MM.1S (cell line): ENCODE data around the gene ELF4.

ENCODE experiments used
- DNase-seq: peaks from one replicate; pipeline ENCODE4 v3.0.0-alpha.2; 2015
- H2AFZ ChIP-seq: fragments of 300-600 bp; sonication (generic); 2 replicates; pipeline ENCODE4 v1.6.0; 2016; ENCODE audit warnings: antibody characterized with exemption, low read length
- H3F3A ChIP-seq: fragments of 300-600 bp; sonication (generic); 2 replicates; pipeline ENCODE4 v1.6.1; 2016; ENCODE audit warnings: mild to moderate bottlenecking, antibody characterized with exemption, low read length, moderate library complexity, mixed read lengths; ENCODE audit not compliant: insufficient read depth
- H3K27ac ChIP-seq: fragments of 300-600 bp; sonication (generic); 2 replicates; pipeline ENCODE4 v1.5.1; 2016; ENCODE audit warnings: mild to moderate bottlenecking, low read length
- H3K27me3 ChIP-seq: fragments of 300-600 bp; sonication (generic); replicated peaks from 2 replicates; pipeline ENCODE4 v1.6.0; 2016; ENCODE audit warnings: low read length; ENCODE audit not compliant: insufficient read depth
- H3K36me3 ChIP-seq: fragments of 300-600 bp; sonication (generic); replicated peaks from 2 replicates; pipeline ENCODE4 v1.6.1; 2016; ENCODE audit warnings: mild to moderate bottlenecking, low read length, mixed read lengths; ENCODE audit not compliant: insufficient read depth
- H3K4me1 ChIP-seq: fragments of 300-600 bp; sonication (generic); 2 replicates; pipeline ENCODE4 v1.6.1; 2016; ENCODE audit warnings: low read length, mixed read lengths
- H3K4me2 ChIP-seq: fragments of 300-600 bp; sonication (generic); 2 replicates; pipeline ENCODE4 v1.6.0; 2016; ENCODE audit warnings: low read depth, low read length
- H3K4me3 ChIP-seq: fragments of 300-600 bp; sonication (generic); 2 replicates; pipeline ENCODE4 v1.5.1; 2016; ENCODE audit warnings: low read length, mixed read lengths
- H3K79me2 ChIP-seq: fragments of 300-600 bp; sonication (generic); 2 replicates; pipeline ENCODE4 v1.6.1; 2016; ENCODE audit warnings: mixed run types, low read length, mixed read lengths
- H3K9ac ChIP-seq: fragments of 300-600 bp; sonication (generic); 2 replicates; pipeline ENCODE4 v1.6.1; 2016; ENCODE audit warnings: low read length, mixed read lengths
- H3K9me2 ChIP-seq: fragments of 300-600 bp; sonication (generic); replicated peaks from 2 replicates; pipeline ENCODE4 v1.6.1; 2016; ENCODE audit warnings: mild to moderate bottlenecking, low read length, mixed read lengths; ENCODE audit not compliant: insufficient read depth
- H3K9me3 ChIP-seq: fragments of 300-600 bp; sonication (generic); replicated peaks from 2 replicates; pipeline ENCODE4 v1.6.1; 2016; ENCODE audit warnings: mild to moderate bottlenecking, low read length, mixed read lengths; ENCODE audit not compliant: insufficient read depth
- H4K20me1 ChIP-seq: fragments of 300-600 bp; sonication (generic); 2 replicates; pipeline ENCODE4 v1.6.1; 2016; ENCODE audit warnings: mild to moderate bottlenecking, low read length, moderate library complexity, mixed read lengths; ENCODE audit not compliant: insufficient read depth
- EZH2 ChIP-seq: fragments of 300-600 bp; sonication (generic); optimal IDR thresholded peaks from 2 replicates; pipeline ENCODE3; 2017; ENCODE audit warnings: low read depth, mild to moderate bottlenecking, antibody characterized with exemption, low read length, mixed read lengths
- EZH2phosphoT487 ChIP-seq: fragments of 300-600 bp; sonication (generic); IDR thresholded peaks from 2 replicates; pipeline ENCODE4 v1.6.1; 2018; ENCODE audit warnings: antibody characterized with exemption, low read length
- TF ChIP-seq, protein P1 (sequence below): fragments of 300-600 bp; sonication (generic); IDR thresholded peaks from 2 replicates; pipeline ENCODE4 v1.5.1; 2016; ENCODE audit warnings: antibody characterized with exemption, low read length, mixed read lengths

Gene ELF4

GRCh38 chrX:130071611-130072344, 38.5 kb downstream of the ELF4 start:
- Histone ChIP-seq H3K79me2 (no peaks in the 10 kb centered on the region), H3K9ac (no peak overlapping the region), H3K27me3 (no peaks in the 10 kb centered on the region), H3K36me3 (no peaks in the 10 kb centered on the region), H3K27ac (no peak overlapping the region), H2AFZ (no peak overlapping the region), H3K4me2 (no peak overlapping the region), H3K9me2 (no peaks in the 10 kb centered on the region), H3K4me3 (no peak overlapping the region), H3K9me3 (no peaks in the 10 kb centered on the region), H3K4me1 (no peaks in the 10 kb centered on the region), H4K20me1 (no peaks in the 10 kb centered on the region), H3F3A (no peaks in the 10 kb centered on the region)
- DNase-seq = no peak
- no peak for TF ChIP-seq EZH2
- TF ChIP-seq, protein P1, sequence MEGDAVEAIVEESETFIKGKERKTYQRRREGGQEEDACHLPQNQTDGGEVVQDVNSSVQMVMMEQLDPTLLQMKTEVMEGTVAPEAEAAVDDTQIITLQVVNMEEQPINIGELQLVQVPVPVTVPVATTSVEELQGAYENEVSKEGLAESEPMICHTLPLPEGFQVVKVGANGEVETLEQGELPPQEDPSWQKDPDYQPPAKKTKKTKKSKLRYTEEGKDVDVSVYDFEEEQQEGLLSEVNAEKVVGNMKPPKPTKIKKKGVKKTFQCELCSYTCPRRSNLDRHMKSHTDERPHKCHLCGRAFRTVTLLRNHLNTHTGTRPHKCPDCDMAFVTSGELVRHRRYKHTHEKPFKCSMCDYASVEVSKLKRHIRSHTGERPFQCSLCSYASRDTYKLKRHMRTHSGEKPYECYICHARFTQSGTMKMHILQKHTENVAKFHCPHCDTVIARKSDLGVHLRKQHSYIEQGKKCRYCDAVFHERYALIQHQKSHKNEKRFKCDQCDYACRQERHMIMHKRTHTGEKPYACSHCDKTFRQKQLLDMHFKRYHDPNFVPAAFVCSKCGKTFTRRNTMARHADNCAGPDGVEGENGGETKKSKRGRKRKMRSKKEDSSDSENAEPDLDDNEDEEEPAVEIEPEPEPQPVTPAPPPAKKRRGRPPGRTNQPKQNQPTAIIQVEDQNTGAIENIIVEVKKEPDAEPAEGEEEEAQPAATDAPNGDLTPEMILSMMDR = no peak

DNA sequence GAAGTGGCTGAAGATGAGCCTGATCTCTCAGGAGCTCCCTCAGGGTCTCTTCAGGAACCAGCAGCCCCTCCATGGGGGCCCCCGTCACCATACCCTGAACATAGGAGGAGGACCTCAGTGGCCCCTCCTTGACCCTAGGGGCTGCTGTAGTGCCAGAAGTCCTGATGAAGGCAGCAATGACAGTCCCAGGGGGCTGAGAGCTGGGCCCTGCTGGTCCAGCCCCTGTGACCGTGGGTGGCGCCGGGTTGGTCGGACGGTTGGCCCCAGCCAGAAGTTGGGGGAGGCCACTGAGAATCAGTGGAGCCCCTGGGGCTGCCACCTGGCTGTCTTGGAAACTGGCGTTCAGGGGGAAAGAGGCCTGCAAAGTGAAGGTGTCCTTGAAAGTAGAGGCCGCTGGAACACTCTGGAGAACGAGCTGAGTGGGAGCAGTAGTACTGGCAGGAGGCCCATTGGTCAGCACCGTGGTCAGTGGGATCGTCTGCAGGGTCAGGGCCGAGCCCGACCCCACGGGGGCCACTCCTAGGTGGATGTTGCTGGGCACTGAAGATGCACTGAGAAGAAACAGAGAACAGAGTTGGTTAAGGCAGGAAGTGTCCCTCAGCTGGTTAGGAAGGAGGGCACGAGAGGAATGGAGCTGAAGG, 43.2 kb downstream of the ELF4 start:
- Histone ChIP-seq H3K79me2 (no peaks in the 10 kb centered on the region), H2AFZ (no peak overlapping the region), H3K9me3 (no peaks in the 10 kb centered on the region), H3K4me3 (no peak overlapping the region), H3K36me3 (no peaks in the 10 kb centered on the region), H3K9me2 (no peaks in the 10 kb centered on the region), H3K4me2 (no peak overlapping the region), H3K9ac (no peak overlapping the region), H3K27ac (no peak overlapping the region), H3K27me3 (no peaks in the 10 kb centered on the region), H4K20me1 (no peaks in the 10 kb centered on the region), H3K4me1 (no peaks in the 10 kb centered on the region), H3F3A (no peaks in the 10 kb centered on the region)
- TF ChIP-seq, protein P1 = no peak
- TF ChIP-seq EZH2 (no peak), EZH2phosphoT487 (no peak)
- no peak for DNase-seq

GRCh38 chrX:130060122-130061069, 49.9 kb downstream of the ELF4 start:
- peak overlapping the region; percentile 66 for H3K4me2 ChIP-seq
- H3K27ac ChIP-seq = no peak overlapping the region
- no peaks in the 10 kb centered on the region for H3K79me2 ChIP-seq
- peak; percentile 77 for DNase-seq
- H3K4me3 ChIP-seq = peak overlapping the region; percentile 57
- H3K4me1 ChIP-seq = peaks cover 5% of the 10 kb centered on the region; the same call in 1 of the 2 replicates
- H3K36me3 ChIP-seq = no peaks in the 10 kb centered on the region
- H3K27me3 ChIP-seq = no peaks in the 10 kb centered on the region
- H3F3A ChIP-seq = no peaks in the 10 kb centered on the region
- peak overlapping the region; percentile 68 for H3K9ac ChIP-seq
- H2AFZ ChIP-seq = peak overlapping the region; percentile 78
- TF ChIP-seq, protein P1 = peak; percentile 82
- no peak for TF ChIP-seq EZH2
- H3K9me3 ChIP-seq = no peaks in the 10 kb centered on the region
- H4K20me1 ChIP-seq = no peaks in the 10 kb centered on the region
- no peaks in the 10 kb centered on the region for H3K9me2 ChIP-seq
